ENCODE results near the gene JAK2. TPM values are rescaled to one million over a fixed set of nuclear protein-coding genes. Genes with fewer than 3 reads are reported as not detected.

JAK2 gene
- total RNA-seq, 4 donors from 2014 or later = 20.7 to 40.4 (median 22.6) TPM

- Histone ChIP-seq H3K27me3 (no peaks in the 10 kb centered on the region), H3K36me3 (peaks cover 0 to 28% (median 0%) of the 10 kb centered on the region in 3 donors), H3K4me3 (no peak overlapping the region), H3K27ac (no peak overlapping the region), H3K9me3 (no peaks in the 10 kb centered on the region), H3K4me1 (no peaks in the 10 kb centered on the region)
- TF ChIP-seq POLR2A (IDR thresholded peaks at IDR 0.05) (no peak), CTCF (IDR thresholded peaks at IDR 0.05) (no peak)
- DNase-seq = no peak
These were observed 59.1 kb downstream of the JAK2 start for GRCh38 chr9:5044160-5044559.

- Histone ChIP-seq H3K4me1 (no peaks in the 10 kb centered on the region), H3K9me3 (no peaks in the 10 kb centered on the region), H3K27me3 (no peaks in the 10 kb centered on the region), H3K27ac (no peak overlapping the region), H3K36me3 (peaks cover 0 to 12% (median 0%) of the 10 kb centered on the region in 3 donors), H3K4me3 (no peak overlapping the region)
- DNase-seq = no peak
- no peak for TF ChIP-seq CTCF (IDR thresholded peaks at IDR 0.05)
- TF ChIP-seq POLR2A (IDR thresholded peaks at IDR 0.05) = no peak
These were observed 67.8 kb downstream of the JAK2 start for GRCh38 chr9:5052838-5053237.

GRCh38 chr9:5062631-5063030 is 77.6 kb downstream of the JAK2 start:
- H3K4me3 ChIP-seq = no peak overlapping the region
- no peak for DNase-seq
- H3K36me3 ChIP-seq = peaks cover 0 to 20% (median 0%) of the 10 kb centered on the region in 3 donors
- no peak for TF ChIP-seq POLR2A (IDR thresholded peaks at IDR 0.05)
- TF ChIP-seq CTCF (IDR thresholded peaks at IDR 0.05) = no peak
- H3K27me3 ChIP-seq = no peaks in the 10 kb centered on the region
- H3K4me1 ChIP-seq = no peaks in the 10 kb centered on the region
- H3K9me3 ChIP-seq = no peaks in the 10 kb centered on the region
- no peak overlapping the region for H3K27ac ChIP-seq

GRCh38 chr9:5072871-5073270 is 87.8 kb downstream of the JAK2 start:
- no peaks in the 10 kb centered on the region for H3K4me1 ChIP-seq
- no peak for DNase-seq
- H3K27me3 ChIP-seq = no peaks in the 10 kb centered on the region
- peaks cover 0 to 53% (median 0%) of the 10 kb centered on the region in 3 donors for H3K36me3 ChIP-seq
- H3K4me3 ChIP-seq = no peak overlapping the region
- H3K27ac ChIP-seq = no peak overlapping the region
- no peak for TF ChIP-seq POLR2A (IDR thresholded peaks at IDR 0.05)
- no peak for TF ChIP-seq CTCF (IDR thresholded peaks at IDR 0.05)
- H3K9me3 ChIP-seq = no peaks in the 10 kb centered on the region

GRCh38 chr9:5073701-5074100 is 88.6 kb downstream of the JAK2 start:
- no peak overlapping the region for H3K4me3 ChIP-seq
- no peak overlapping the region for H3K27ac ChIP-seq
- no peaks in the 10 kb centered on the region for H3K27me3 ChIP-seq
- no peaks in the 10 kb centered on the region for H3K4me1 ChIP-seq
- TF ChIP-seq CTCF (IDR thresholded peaks at IDR 0.05) = no peak
- TF ChIP-seq POLR2A (IDR thresholded peaks at IDR 0.05) = no peak
- no peaks in the 10 kb centered on the region for H3K9me3 ChIP-seq
- H3K36me3 ChIP-seq = peaks cover 0 to 57% (median 0%) of the 10 kb centered on the region in 3 donors
- DNase-seq = no peak

- Histone ChIP-seq H3K27me3 (no peaks in the 10 kb centered on the region), H3K4me3 (no peak overlapping the region)
- TF ChIP-seq POLR2A (IDR thresholded peaks at IDR 0.05) (no peak), CTCF (IDR thresholded peaks at IDR 0.05) (no peak)
These were observed 100.9 kb downstream of the JAK2 start for GRCh38 chr9:5085993-5086392.

More at GRCh38 chr9:5085993-5086392, 100.9 kb downstream of the JAK2 start:
- no peak for DNase-seq
- no peaks in the 10 kb centered on the region for H3K9me3 ChIP-seq
- H3K27ac ChIP-seq = no peak overlapping the region
- H3K4me1 ChIP-seq = no peaks in the 10 kb centered on the region
- H3K36me3 ChIP-seq = peaks cover 0 to 52% (median 0%) of the 10 kb centered on the region in 3 donors
